Measurements from ENCODE around the gene HSPB9. TPM values are rescaled to one million over a fixed set of nuclear protein-coding genes. Genes with fewer than 3 reads are reported as not detected.
A peak's percentile ranks its signal among the peaks of the same experiment; 100 is the strongest.

HSPB9 gene
- total RNA-seq, 1 experiment from 2014 or later: 0.15 TPM

GRCh38 chr17:42111871-42112551, 10.6 kb upstream of the HSPB9 start:
- H2BK12ac ChIP-seq (ENCODE audit: insufficient read length, low read depth, low read length): no peak overlapping the region
- no peak overlapping the region for H2BK120ac ChIP-seq (ENCODE audit: low read depth, low read length, poor library complexity, severe bottlenecking)
- Mint-ChIP-seq H3K27me3 (ENCODE audit: low read depth) (peaks cover 2% of the 10 kb centered on the region), H3K36me3 (ENCODE audit: insufficient read depth in 1 of 3, low read depth in 3 of 3) (peaks cover 9 to 30% (median 28%) of the 10 kb centered on the region in 3 experiments; a peak in 6 of 7 replicates), H3K4me1 (peaks cover 21 to 23% of the 10 kb centered on the region in 2 experiments), H3K27ac (peak overlapping the region in 2 of 3 experiments; percentile 49 to 83; a peak in 2 of 7 replicates), H3K4me3 (no peak overlapping the region), H3K9me3 (no peaks in the 10 kb centered on the region)
- H2AFZ ChIP-seq (ENCODE audit: low read length): no peak overlapping the region
- H3K23ac ChIP-seq (ENCODE audit: insufficient read length, low read depth, low read length): no peak overlapping the region
- no peak overlapping the region for H2AK5ac ChIP-seq (ENCODE audit: insufficient read length, low read length)
- no peak overlapping the region for H4K91ac ChIP-seq (ENCODE audit: insufficient read length, low read depth, low read length)
- no peak overlapping the region for H3K27ac ChIP-seq (ENCODE audit: insufficient read length, low read depth, low read length)
- no peak overlapping the region for H3K4ac ChIP-seq (ENCODE audit: low read depth, low read length)
- H3K27me3 ChIP-seq (ENCODE audit: insufficient read depth, low read length): no peaks in the 10 kb centered on the region
- no peak overlapping the region for H3K18ac ChIP-seq (ENCODE audit: insufficient read length, low read depth, low read length)
- no peak overlapping the region for H3K9ac ChIP-seq (ENCODE audit: extremely low read depth, insufficient read length, low read length)
- H3K79me1 ChIP-seq (ENCODE audit: insufficient read depth, low read depth, low read length, poor library complexity, severe bottlenecking): no peaks in the 10 kb centered on the region
- no peaks in the 10 kb centered on the region for H3K79me2 ChIP-seq (ENCODE audit: insufficient read depth, low read length)
- H3K56ac ChIP-seq (ENCODE audit: insufficient read length, low read depth, low read length): no peak overlapping the region
- WGBS (ENCODE audit: extremely low coverage, insufficient read length, low lambda C conversion rate): no CpG with 5 or more reads among the region's 12 CpGs
- no peak overlapping the region for H3K4me2 ChIP-seq (ENCODE audit: insufficient read depth, insufficient read length, low read length)
- no peaks in the 10 kb centered on the region for H3K9me3 ChIP-seq (ENCODE audit: control insufficient read depth, low read depth, low read length)
- H4K20me1 ChIP-seq (ENCODE audit: control insufficient read depth, insufficient read depth, insufficient read length): no peaks in the 10 kb centered on the region
- H2BK20ac ChIP-seq (ENCODE audit: low read depth, low read length, poor library complexity, severe bottlenecking): no peak overlapping the region
- H4K5ac ChIP-seq (ENCODE audit: insufficient read length, low read depth, low read length): no peak overlapping the region
- H2BK15ac ChIP-seq (ENCODE audit: low read depth, low read length): no peak overlapping the region
- peaks cover 4% of the 10 kb centered on the region; the same call in 1 of the 2 replicates for H3K4me1 ChIP-seq (ENCODE audit: insufficient read depth, low read length)
- no peak overlapping the region for H2BK5ac ChIP-seq (ENCODE audit: insufficient read length, low read length)
- no peak for TF ChIP-seq CTCF (conservative IDR thresholded peaks at IDR 0.05)
- no peak overlapping the region for H3T11ph ChIP-seq (ENCODE audit: low read length)
- peak; percentile 76 for DNase-seq
- no peak overlapping the region for H3K14ac ChIP-seq (ENCODE audit: insufficient read depth, low read length)
- no peaks in the 10 kb centered on the region for H3K23me2 ChIP-seq (ENCODE audit: insufficient read length, low read depth, low read length, poor library complexity, severe bottlenecking)
- no peak overlapping the region for H4K8ac ChIP-seq (replicated peaks; ENCODE audit: insufficient read length, low read depth, low read length)
